GM19397 (cell line): ENCODE measurements around the gene PARP2.
"Not testable (repeated sequence)": the region's sequence is repeated elsewhere in the genome, so short reads cannot be mapped to it uniquely, and the experiment has no call there.

Experiments
- ATAC-seq: cut with Tn5 transposase; IDR thresholded peaks from one replicate; pipeline ENCODE4 v1.9.1; 2021; ENCODE audit warnings: mild to moderate bottlenecking, moderate library complexity; ENCODE audit not compliant: unreplicated experiment

Gene PARP2

GRCh38 chr14:20343092-20343861, at the start of gene PARP2:
PARP2 (plus strand) TSS chr14:20343635; CDS start chr14:20343642, 7 bp downstream.
- peak; percentile 95 for ATAC-seq

DNA sequence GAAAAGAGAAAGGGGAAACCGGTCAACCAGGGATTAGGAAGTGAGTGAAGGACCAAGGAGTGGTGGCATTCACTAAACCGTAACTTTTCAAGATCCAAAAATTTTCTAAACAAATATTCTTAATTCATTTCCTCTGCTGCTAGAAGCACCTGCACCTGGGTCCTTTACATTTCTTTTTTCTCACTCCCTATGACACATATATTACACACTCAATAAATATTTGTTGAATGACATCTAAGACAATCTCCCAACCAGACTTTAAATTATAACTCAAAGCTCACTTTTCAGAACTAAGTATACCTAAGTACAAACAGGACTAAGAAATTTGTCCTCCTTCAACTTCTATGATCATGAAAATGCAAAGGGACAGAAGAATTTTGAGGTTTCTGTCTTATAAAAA, 48.8 kb upstream of the PARP2 start:
- no peak for ATAC-seq

GRCh38 chr14:20295067-20295466, 48.4 kb upstream of the PARP2 start:
- peak; percentile 86 for ATAC-seq

DNA sequence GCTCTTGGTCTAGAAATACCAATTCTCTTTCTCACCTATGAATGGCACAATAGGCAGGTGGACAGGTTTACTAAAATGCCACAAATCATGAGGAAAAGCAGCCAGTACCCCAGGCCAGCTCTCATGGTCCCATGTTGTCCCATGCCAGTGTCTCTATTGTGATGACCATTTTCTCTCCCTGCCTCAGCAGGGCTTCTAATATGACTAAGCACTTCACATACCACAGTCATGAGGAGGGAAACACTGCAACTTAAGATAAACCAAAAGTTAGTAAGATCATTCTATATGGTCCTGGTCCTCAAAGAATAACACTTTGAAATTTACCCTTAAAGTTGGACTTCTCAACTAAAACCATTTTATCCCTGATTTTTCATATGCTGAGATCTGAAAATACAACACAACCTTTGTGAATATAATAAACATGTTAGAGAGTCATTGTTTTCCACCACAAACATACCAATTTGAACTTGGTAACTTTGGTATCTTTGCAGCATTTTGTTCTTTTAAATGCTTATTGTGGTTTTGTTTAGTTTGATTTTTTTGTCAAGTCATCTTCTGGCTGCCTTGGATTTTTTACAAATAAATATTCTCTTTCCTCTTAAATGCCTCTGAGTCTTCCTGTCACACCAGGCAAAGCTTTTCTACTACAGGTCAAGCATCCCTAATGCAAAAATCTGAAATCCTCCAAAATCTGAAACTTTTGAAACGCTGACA, 41.2 kb upstream of the PARP2 start:
- ATAC-seq: no peak

DNA sequence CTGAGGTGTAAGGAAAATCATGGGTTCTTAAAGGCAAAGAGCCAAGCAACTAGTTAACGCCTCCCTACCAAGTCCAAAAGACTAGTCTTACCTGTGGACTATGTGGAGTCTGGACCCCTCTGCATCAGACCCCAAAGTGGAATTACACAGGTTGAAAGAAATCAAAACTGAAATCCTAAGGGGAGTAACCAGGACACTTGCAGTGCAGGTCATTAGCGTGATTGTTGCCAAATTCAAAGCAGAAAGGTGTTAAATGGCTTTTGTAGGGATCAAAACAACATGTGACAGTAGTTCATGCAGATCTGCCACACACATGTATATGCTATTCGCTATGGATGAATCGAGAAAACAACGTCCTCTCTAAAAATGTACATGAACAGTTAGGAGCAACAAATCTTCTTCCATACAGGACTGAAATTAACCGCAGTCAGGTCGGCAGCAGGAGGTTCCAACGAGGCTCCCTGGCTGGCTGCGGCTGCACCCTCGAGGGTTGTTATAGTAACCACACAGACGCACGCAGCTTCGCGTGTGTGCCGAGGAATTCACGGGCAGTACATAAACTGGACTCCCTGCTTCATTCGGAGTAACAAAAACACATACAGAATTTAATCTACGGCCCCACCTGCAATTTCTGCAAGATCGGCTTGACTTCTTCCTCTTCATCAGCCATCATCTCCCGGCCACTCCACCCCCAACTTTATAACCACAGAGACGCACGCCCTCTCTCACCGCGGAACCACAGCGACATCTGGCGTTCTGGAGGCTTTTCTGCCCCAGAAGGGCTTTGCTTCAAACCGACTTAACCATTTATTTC, 38.0 kb upstream of the PARP2 start, which contains the start of gene TTC5:
TTC5 (minus strand) TSS at position 687 of the 814 bp plus-strand sequence; CDS start at position 673, 14 bp downstream.
- peak; percentile 95 for ATAC-seq

GRCh38 chr14:20306079-20306423, 37.4 kb upstream of the PARP2 start:
- ATAC-seq: no peak

- no peak for ATAC-seq
Measured at GRCh38 chr14:20314026-20314425, 29.4 kb upstream of the PARP2 start.

DNA sequence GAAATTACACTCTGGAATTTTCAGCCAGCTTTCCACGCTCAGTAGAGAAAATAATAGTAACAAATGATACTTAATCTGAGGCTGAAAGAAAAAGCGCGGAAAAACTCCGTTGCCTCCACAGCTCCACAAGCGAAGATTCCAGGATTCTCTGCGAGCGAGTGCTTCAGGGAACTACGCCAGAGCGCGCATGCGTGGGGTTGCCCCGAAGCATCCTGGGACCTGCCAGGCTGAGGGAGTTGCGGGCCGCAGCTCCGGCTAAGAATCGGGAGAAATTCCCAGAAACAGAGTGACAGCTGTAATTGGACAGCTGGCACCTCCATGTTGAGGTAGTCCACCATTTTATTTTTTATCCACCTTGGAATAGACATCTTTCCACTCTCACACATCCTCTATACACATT, 25.7 kb upstream of the PARP2 start:
- no peak for ATAC-seq

DNA sequence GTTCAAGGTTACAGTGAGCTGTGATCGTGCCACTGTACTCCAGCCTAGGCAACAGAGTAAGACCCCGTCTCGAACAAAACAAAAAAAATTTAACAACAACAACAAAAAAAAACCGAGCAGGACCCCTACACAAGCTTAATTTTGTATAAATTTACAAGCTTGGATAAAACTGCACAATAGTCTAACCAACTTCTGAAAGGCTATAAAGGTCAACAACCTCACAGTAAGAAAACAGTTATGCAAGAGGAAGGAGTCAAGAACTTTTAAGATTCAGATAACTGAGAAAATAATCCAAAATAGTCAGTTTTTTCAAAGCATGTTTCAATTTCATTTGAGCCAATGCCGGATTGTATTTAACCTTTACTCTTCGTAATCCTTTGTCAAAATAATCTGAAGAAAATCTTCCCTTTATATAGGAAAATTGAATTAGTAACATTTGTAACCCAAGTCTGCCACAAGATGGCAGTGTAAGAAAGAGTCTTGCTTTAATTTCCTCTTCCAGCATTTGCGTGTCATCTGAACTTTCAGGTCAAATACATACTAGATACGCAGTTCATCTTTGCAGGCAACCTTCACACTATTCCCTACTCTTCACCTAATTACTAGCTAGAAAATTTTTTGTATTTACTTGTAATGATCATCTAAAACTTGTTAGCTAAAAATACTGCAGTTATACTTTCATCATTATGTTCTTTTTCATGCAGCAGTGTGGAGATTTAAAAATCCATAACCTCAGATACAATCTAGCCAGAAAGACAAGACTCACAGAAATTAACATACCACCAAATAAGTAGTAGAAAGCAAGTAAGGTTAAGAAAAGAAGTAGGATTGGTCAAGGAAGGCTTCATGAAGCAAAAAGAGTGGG, 16.2 kb upstream of the PARP2 start:
- no peak for ATAC-seq

GRCh38 chr14:20328705-20329104, 14.7 kb upstream of the PARP2 start:
- ATAC-seq: no peak

DNA sequence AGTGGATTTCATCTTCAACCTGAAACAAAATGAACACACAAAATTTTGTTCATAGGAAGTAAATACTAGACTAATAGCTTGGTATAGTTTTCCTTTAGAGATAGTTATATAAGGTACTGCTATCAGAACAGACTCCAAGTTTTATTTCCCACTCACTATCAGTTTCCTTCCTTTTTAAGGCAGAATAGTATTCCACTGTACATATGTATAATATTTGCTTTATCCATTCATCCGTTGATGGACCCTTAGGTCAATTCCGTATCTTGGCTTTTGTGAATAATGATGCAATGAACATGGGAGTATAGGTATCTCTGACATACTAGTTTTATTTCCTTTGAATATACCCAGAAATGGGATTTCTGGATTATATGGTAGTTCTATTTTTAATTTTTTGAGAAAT, 14.1 kb upstream of the PARP2 start:
- no peak for ATAC-seq

GRCh38 chr14:20331053-20331613, 12.3 kb upstream of the PARP2 start:
- ATAC-seq: no peak

DNA sequence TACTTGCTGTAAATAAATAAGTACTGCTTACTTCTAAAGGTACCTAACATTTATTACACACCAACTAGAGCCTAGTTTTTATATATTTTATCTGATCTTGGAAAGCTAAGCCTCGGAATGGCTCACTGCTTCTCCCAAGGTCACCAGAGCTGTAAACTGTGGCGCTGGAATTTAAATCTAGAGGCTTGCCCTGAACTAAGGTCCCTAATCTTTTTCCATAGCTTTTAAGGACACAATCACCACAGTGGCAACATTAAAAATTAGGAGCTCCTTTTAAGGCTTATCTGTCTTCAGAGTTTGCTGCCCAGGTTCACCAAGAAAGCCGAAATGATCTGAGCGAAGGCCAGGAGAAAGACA, 11.0 kb upstream of the PARP2 start:
- no peak for ATAC-seq

DNA sequence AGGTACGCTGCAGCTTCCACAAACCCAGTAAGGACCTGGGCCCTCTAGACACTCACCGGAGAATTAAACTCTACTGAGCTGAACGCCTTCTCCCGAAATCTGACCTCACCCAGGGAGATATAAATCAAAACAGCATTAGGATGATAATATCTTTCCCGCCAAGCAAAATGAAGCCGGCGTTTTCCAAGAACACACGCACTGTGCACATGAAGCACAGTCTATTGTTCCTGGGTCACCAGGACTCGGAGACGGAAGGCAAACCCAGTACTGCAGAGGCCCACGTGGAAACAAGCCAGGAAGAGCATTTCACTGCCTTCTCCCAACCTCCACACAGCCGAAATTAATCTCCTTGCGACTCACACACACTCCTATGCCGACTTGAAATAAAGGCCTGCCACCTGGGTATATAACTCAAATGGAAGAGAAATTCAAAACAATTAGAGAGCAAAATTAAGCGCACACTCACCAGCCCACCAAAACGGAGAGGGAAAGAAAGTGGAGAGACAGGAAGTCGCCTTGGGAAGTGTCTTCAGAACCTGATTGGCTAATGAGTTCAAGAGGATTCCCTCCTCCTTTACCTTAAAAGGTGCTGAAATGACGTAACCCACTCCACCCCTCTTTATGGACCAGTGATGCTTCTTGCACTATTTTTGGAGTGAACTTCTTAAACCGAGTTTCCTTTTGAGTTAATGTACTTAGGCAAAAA, 10.5 kb upstream of the PARP2 start, which contains the start of gene CCNB1IP1:
CCNB1IP1 (minus strand) TSS at position 492 of the 706 bp plus-strand sequence. CDS start 16,756 bp downstream, outside the sequence.
- peak; percentile 95 for ATAC-seq

DNA sequence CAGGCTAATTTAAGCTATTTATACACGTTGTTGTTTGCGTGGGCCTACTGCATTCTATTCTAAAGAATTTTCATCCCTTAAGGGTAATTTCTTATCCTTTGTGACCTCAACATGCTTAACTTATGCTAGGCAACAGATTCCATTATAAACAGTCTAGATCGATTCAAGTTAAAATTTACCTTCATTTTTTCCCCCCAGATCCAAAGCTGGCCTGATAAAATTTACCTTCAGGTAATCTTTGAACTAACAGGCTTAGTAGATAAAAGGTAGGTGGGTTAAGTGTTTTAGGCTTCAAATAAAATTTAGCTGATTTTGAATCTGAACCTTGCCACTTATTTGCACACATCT, 10.0 kb upstream of the PARP2 start:
- no peak for ATAC-seq

- ATAC-seq: no peak
Measured at GRCh38 chr14:20334017-20334416, 9.4 kb upstream of the PARP2 start.

DNA sequence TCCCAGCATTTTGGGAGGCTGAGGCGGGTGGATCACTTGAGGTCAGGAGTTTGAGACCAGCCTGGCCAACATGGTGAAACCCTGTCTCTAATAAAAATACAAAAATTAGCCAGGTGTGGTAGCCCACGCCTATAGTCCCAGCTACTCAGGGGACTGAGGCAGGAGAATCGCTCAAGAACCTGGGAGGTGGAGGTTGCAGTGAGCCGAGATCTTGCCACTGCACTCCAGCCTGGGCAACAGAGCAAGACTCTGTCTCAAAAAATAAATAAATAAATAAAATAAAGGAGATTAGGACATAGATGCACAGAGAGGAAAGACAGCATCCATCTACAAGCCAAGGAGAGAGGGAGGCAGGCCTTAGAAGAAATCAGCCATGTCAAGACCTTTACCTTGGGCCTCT, 2.4 kb upstream of the PARP2 start:
- not testable (repeated sequence) for ATAC-seq

- no peak for ATAC-seq
Measured at GRCh38 chr14:20341646-20342045, 1.8 kb upstream of the PARP2 start.

DNA sequence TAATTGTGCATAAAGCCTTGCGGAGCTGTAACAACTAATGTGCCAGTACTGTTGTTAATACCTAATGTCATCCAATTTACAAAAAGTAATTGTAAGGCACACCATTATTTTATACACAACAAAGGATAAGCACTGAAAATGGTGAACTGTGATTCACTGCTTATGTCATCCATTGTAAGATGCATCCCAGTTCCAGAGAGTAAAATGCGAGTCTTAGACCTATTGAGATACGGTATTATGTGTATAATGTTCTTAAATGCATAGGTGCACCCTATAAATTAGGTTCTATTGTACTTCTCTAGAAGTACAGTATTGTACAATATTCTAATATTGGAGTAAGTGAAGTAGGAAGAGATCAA, 406 bp downstream of the PARP2 start:
- ATAC-seq: no peak

- ATAC-seq: no peak
Measured at GRCh38 chr14:20345366-20345765, 1.9 kb downstream of the PARP2 start.
